ENCODE results near the gene KRTAP10-6.
"Not testable (repeated sequence)": the region's sequence is repeated elsewhere in the genome, so short reads cannot be mapped to it uniquely, and the experiment has no call there.

The KRTAP10-6 gene

DNA sequence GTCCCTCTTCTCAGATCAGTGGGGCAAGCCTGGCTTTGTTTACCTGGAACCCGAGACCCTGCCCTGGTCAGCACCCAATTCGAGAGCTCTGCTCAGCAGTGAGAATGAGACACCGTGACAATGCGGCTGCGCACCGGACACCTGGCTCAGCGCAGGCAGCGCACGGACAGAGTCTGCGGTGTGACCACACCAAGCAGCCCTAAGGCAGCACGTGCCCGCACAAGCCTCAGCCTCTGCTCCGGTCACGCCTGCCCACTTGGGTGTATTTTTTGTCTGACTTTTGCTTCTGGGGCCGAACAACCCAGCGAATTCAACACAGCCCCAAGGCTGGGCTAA is 24.3 kb upstream of the KRTAP10-6 start:
- DNase-seq: no peak

DNA sequence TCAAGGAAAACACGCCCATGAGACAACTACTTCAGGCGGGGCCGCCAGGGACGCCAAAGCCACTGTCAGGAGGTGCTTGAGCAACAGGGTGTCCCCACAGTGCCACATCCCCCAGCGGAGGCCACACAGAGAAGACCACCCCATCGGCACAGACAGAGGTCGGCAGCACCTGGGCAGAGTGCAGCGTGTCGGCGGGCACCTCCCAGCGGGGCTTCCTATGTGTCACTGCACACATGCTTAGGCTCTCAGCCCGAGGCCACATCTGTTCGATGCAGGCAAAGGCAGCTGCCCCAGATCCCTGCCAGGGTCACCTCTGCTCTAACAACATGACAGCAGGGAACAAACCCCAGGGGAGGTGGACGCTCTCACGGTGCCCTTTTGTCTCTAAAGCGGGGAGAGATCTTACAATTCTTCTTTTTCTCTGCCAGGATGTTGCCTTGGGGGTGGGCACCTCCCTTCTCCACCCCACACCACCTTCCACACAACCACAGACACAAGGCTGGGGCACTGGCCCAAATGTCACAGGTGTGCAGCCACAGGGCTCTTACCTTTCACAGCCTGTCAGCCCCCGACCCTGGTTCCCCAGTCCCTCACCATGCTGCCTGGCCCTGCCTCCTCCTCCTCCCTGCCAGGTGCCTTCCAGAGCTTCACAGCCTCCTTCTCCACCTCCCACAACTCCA is 23.7 kb upstream of the KRTAP10-6 start:
- no peak for DNase-seq

DNA sequence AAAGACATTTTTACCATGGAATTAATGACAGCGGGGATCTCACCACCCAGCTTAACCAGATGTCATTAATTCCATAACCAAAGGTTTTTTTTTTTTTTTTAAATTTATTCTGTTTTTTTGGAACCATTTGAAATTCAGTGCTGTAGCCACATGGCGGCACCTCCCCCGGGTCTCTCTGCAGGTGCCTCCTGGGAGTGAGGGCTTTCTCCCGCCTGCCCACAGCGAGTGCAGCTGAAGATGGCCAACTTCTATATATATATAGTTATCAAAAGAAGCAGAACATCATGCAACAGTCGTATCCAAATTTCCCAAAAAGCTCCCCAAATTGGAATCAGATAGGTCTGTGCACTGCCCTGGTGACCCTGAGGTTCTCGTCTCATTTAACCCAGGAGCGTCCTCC is 23.2 kb upstream of the KRTAP10-6 start:
- DNase-seq: no peak

GRCh38 chr21:44614961-44615391 is 22.7 kb upstream of the KRTAP10-6 start:
- no peak for DNase-seq

DNA sequence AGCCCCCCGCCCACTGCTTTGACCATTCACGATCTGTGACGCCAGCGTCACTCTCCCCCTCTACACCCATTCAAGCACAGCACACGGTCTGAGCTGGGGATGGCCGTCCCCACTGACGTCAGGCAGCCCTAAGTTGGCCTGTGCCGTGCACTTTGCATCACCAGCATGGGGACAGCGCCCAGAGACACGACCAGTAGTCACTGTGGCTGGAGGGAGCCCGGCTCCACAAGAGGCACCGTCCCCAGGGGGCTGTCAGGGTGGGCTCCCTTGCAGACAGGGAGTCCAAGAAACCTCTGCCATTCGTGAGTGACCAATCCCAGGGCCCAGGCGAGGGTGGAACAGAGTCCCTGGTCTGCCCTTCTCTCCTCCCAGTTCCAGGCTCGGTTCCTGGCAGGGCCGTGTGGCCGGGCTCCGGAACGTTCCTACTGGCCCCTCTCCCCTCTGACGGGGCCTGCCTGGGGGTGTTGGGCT is 21.9 kb upstream of the KRTAP10-6 start:
- DNase-seq: no peak

GRCh38 chr21:44613386-44614155 is 21.3 kb upstream of the KRTAP10-6 start:
- no peak for DNase-seq

- DNase-seq: no peak
Observed at GRCh38 chr21:44612669-44613229, 20.4 kb upstream of the KRTAP10-6 start.

- DNase-seq: no peak
Observed at GRCh38 chr21:44612029-44612486, 19.8 kb upstream of the KRTAP10-6 start, which contains the start of gene KRTAP10-8. Gene KRTAP10-8, plus strand, starts transcription at chr21:44612079. Its CDS starts 22 bp downstream, at chr21:44612101.

DNA sequence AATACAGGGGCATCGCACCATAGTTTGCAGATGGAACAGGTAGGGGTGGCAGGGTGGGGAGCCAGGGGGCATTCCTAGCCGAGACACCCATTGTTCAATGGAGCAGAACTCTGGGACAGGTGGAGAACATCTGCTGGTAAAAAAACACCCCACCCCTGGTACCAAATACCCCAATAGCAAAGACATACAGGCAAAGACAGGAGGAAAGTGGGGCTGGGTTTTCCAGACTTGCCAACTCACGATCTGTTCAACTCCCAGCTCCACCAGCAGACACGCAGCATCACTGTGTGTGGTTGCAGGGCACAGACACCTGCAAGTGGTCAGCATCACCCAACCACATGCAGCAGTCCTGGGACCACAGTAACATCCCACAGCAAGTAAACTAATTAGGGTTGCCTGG is 19.2 kb upstream of the KRTAP10-6 start:
- no peak for DNase-seq

- not testable (repeated sequence) for DNase-seq
Observed at GRCh38 chr21:44610157-44610843, 18.0 kb upstream of the KRTAP10-6 start.

DNA sequence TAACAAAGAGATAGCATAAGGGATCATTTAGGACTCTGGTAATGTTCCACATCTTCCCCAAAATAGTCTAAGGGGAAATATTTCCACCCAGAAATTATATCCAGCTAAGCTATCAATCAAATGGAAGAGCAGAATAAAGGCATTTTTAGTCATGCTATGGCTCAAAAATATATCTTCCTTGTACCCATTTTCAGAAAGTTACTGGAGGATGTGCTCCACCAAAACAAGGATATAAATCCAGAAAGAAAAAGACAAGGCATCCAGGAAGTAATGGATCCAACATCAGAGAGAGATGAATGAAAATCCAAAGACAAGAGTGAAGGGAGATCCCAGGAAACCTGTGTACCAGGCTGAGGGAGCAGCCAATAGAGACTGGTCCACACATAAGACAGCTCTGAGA is 16.9 kb upstream of the KRTAP10-6 start:
- DNase-seq: no peak

GRCh38 chr21:44606495-44606894 is 14.2 kb upstream of the KRTAP10-6 start:
- no peak for DNase-seq

- no peak for DNase-seq
Observed at GRCh38 chr21:44603911-44604310, 11.6 kb upstream of the KRTAP10-6 start.

- no peak for DNase-seq
Observed at GRCh38 chr21:44603109-44603875, 11.0 kb upstream of the KRTAP10-6 start.

DNA sequence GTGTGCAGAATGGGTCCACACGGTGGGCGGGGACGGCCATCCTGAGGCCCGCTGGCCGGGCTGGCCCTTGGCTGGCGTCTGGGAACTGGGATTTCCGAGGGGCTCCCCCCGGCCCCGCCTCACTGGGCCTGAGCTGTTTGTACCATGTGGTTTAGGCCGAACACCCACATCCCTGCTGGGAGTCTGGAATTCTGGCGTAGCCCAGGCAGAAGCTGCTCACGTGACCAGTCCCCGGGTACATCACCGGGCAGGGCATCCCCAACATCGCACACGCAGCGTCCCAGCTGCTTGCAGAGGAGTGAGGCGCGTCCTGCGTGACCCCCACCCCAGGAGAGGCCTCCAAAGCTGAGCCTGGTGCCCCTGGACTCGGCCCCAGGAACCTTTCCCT is 10.2 kb upstream of the KRTAP10-6 start:
- no peak for DNase-seq

- DNase-seq: no peak
Observed at GRCh38 chr21:44601596-44602462, 9.5 kb upstream of the KRTAP10-6 start.

GRCh38 chr21:44601091-44601490 is 8.8 kb upstream of the KRTAP10-6 start:
- not testable (repeated sequence) for DNase-seq

DNA sequence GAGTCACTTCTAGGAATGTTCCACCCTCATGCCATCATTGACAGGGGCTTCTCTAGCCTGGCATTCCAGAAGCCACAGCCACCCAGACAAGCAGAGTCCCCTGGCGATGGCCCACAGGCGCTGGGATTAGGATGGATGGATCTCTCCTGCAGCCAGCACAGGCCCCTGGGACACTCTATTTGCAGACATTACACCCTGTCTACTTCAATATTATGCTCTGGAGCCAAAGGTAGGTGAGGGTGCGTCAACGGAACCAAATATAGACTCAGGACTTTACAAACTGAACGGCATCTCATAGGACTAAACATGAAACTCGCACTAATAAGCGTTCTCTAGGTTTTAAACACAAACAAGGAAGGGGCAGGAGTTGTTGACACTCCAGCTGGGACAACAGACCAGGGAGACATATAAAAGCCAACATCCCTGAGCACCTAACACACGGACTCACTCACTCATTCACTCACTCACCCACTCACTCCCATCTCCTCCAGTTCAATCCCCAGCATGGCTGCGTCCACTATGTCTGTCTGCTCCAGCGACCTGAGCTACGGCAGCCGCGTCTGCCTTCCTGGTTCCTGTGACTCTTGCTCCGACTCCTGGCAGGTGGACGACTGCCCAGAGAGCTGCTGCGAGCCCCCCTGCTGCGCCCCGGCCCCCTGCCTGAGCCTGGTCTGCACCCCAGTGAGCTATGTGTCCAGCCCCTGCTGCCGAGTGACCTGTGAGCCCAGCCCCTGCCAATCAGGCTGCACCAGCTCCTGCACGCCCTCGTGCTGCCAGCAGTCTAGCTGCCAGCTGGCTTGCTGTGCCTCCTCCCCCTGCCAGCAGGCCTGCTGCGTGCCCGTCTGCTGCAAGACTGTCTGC is 8.0 kb upstream of the KRTAP10-6 start, which contains the start of gene KRTAP10-7:
Gene KRTAP10-7, plus strand, starts transcription at position 480 of the 861 bp plus-strand sequence. Its CDS starts 25 bp downstream, at position 505.
- DNase-seq: not testable (repeated sequence)

- DNase-seq: no peak
Observed at GRCh38 chr21:44599264-44600029, 7.1 kb upstream of the KRTAP10-6 start.
